Myocyte (in vitro differentiated cells): ENCODE measurements around the gene CMTM2. TPM values are rescaled to one million over a fixed set of nuclear protein-coding genes. Genes with fewer than 3 reads are reported as not detected.
"Not testable (repeated sequence)": the region's sequence is repeated elsewhere in the genome, so short reads cannot be mapped to it uniquely, and the experiment has no call there.

Source experiments
- DNase-seq: peaks from one replicate; pipeline ENCODE4 v3.0.0-alpha.2; 2012; ENCODE audit warnings: low read depth
- total RNA-seq: library from RNA; depleted of rRNA; stranded (reverse); fragments of >200 nt; gene quantifications from 2 replicates; pipeline ENCODE4 v1.2.3, GENCODE V29; 2014

The CMTM2 gene
- total RNA-seq, 1 donor from 2014 or later = not detected

DNA sequence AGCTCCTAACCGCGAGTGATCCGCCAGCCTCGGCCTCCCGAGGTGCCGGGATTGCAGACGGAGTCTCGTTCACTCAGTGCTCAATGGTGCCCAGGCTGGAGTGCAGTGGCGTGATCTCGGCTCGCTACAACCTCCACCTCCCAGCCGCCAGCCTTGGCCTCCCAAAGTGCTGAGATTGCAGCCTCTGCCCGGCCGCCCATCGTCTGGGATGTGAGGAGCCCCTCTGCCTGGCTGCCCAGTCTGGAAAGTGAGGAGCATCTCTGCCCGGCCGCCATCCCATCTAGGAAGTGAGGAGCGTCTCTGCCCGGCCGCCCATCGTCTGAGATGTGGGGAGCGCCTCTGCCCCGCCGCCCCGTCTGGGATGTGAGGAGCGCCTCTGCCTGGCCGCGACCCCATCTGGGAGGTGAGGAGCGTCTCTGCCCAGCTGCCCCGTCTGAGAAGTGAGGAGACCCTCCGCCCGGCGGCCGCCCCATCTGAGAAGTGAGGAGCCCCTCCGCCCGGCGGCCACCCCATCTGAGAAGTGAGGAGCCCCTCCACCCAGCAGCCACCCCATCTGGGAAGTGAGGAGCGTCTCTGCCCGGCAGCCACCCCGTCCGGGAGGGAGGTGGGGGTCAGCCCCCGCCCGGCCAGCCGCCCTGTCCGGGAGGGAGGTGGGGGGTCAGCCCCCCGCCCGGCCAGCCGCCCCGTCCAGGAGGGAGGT, 51.4 kb downstream of the CMTM2 start:
- DNase-seq = not testable (repeated sequence)

DNA sequence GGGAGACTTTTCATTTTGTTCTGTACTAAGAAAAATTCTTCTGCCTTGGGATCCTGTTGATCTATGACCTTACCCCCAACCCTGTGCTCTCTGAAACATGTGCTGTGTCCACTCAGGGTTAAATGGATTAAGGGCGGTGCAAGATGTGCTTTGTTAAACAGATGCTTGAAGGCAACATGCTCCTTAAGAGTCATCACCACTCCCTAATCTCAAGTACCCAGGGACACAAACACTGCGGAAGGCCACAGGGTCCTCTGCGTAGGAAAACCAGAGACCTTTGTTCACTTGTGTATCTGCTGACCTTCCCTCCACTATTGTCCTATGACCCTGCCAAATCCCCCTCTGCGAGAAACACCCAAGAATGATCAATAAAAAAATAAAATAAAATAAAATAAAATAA, 52.3 kb downstream of the CMTM2 start:
- DNase-seq = not testable (repeated sequence)

DNA sequence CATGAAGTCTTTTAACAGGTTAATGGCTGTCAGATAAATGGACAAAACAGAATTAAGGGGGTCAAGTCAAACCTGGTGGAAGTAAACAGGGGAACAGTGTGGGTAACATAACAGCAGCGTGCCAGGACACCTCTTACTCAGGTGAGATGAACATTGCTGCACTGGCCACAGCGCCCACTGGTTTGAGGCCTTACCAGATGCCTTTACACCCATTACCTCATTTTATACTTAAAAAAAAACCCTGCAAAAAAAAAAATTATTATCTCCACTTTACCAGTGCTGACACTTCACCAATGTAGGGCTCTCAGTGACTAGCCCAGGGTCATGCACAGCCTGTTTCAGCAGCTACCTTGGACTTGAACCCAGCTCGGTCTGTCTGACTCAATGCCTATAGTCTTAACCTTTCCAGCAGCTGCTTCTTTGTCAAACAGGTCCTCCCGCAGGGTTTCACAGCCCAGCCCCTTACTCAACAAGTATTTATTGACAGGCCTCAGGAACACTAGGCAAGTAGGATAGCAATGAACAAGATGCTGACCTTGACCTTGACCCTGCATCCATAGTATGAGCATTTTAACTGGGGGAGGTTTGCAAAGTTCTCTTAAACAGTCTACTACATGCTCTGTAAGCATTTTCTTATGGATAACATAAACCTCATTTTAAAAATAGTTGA, 55.4 kb downstream of the CMTM2 start:
- DNase-seq = no peak

DNA sequence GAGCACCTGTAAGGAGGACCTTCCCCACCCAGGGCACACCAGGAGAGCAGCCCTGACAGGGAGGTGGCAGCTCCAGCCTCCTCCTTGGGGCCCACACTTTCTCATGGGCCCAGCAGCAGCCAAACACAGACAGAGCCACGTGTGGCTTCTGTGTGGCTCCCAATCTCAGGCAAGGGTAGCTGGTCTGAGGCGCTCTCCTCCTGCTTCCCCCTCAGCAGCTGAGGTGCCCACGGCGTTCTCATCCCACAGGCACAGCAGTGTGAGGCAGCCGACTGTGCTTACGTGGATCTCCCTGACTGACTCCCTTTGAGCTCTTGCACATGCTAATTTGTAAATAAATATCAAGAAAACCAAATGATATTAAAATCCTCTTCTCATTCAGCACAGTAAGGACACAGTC, 56.1 kb downstream of the CMTM2 start:
- DNase-seq = no peak

DNA sequence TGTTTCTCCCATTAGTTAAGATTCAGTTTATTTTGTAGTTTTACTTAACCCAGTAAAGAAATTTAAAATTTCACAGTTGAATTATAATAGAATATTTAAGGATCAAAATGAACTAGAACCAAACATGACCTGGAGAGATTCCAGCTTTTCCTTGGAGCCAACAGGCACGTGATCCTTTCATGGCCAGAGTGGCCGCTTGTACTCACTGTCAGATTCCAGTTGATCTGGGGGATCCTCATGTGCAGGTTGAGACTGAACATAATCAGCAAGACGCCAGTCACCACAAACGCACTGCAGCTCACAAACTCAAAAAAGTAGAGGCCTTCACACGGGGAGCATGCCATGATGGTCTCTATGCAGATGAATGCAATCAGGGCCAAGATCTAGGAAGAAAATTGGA, 56.9 kb downstream of the CMTM2 start:
- no peak for DNase-seq

DNA sequence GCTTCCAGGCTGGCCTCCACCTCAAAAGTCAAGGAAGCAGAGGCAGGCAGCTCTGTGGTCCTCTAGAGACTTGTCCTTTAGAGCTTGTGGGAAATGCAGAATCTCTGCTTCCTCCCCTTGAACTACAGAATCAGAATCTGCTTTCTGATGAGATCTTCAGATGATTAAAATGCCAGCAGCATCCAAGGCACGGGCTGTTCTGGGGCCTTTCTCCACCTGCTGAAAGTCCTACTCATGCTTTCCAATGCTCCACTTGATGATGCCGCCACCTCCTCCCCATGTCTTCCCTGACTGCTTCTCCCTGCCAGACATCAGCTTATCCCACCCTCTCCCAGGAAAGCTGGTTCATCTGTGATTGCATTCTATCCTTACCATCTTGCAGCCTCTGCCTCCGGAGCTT, 58.5 kb downstream of the CMTM2 start:
- no peak for DNase-seq

Other genes starting within 250 kb of the CMTM2 start
- not detected in 2 replicates for gene CDH5, start 212.8 kb upstream of the CMTM2 start, total RNA-seq
- 15.3 and 19.1 TPM in 2 replicates for gene BEAN1, start 152.2 kb upstream of the CMTM2 start, total RNA-seq
- 18.9 and 21.2 TPM in 2 replicates for gene TK2, start 29.3 kb upstream of the CMTM2 start, total RNA-seq
- 25.4 and 29.8 TPM in 2 replicates for gene CKLF, start 26.9 kb upstream of the CMTM2 start, total RNA-seq
- gene CMTM1, start 13.0 kb upstream of the CMTM2 start, total RNA-seq = 0.52 and 1.4 TPM in 2 replicates
- gene CMTM3, start 25.2 kb downstream of the CMTM2 start, total RNA-seq = 19.0 and 21.2 TPM in 2 replicates
- gene CMTM4, start 117.3 kb downstream of the CMTM2 start, total RNA-seq = 10.7 and 10.9 TPM in 2 replicates
- gene DYNC1LI2, start 172.1 kb downstream of the CMTM2 start, total RNA-seq = 108 and 137 TPM in 2 replicates
- not detected in 2 replicates for gene TERB1, start 222.1 kb downstream of the CMTM2 start, total RNA-seq